CD14-positive monocyte (primary cell): ENCODE data around the gene KANK2. TPM values are rescaled to one million over a fixed set of nuclear protein-coding genes. Genes with fewer than 3 reads are reported as not detected.

Experiments used
- DNase-seq, 3 donors: peaks; one replicate each; pipeline ENCODE4 v3.0.0-alpha.2; 2011 to 2022
- H2AFZ ChIP-seq: 2 replicates; pipeline ENCODE4 v1.6.0; 2012; ENCODE audit warnings: mild to moderate bottlenecking, low read depth, low read length, inconsistent platforms; ENCODE audit not compliant: insufficient read depth, poor library complexity, severe bottlenecking
- H3K27ac ChIP-seq, 2 donors: 1 replicate in 1 of 2; 2 replicates in 1 of 2; pipeline ENCODE4 v1.5.1; 2012 to 2013; ENCODE audit warnings: low read length in 2 of 2, control low read depth in 1 of 2, inconsistent platforms in 1 of 2, low read depth in 1 of 2, mild to moderate bottlenecking in 1 of 2
- H3K27me3 ChIP-seq, 2 donors: one replicate each; pipeline versions ENCODE4 v1.6.0 to v1.6.1; 2011 to 2013; ENCODE audit warnings: low read length in 2 of 2; ENCODE audit not compliant: control insufficient read depth in 2 of 2, insufficient read depth in 2 of 2
- H3K36me3 ChIP-seq, 2 donors: replicated peaks in 1 of 2; 1 replicate in 1 of 2; 2 replicates in 1 of 2; pipeline versions ENCODE4 v1.5.1 to v1.6.1; 2012 to 2013; ENCODE audit warnings: low read length in 2 of 2, control low read depth in 1 of 2, inconsistent platforms in 1 of 2, mild to moderate bottlenecking in 1 of 2; ENCODE audit not compliant: insufficient read depth in 2 of 2, control insufficient read depth in 1 of 2
- H3K4me1 ChIP-seq, 2 donors: 1 replicate in 1 of 2; 2 replicates in 1 of 2; pipeline versions ENCODE4 v1.5.1 to v1.6.1; 2012 to 2013; ENCODE audit warnings: low read length in 2 of 2, control low read depth in 1 of 2, inconsistent platforms in 1 of 2, mild to moderate bottlenecking in 1 of 2, moderate library complexity in 1 of 2; ENCODE audit not compliant: insufficient read depth in 2 of 2, control insufficient read depth in 1 of 2
- H3K4me2 ChIP-seq: replicated peaks from 2 replicates; pipeline ENCODE3; 2012; ENCODE audit warnings: low read length, moderate library complexity, mild to moderate bottlenecking; ENCODE audit not compliant: poor library complexity, severe bottlenecking; ENCODE audit errors: extremely low read depth
- H3K4me3 ChIP-seq, 3 experiments: fragments of 200-600 bp in 1 of 3; sonication (generic) in 1 of 3; replicated peaks in 1 of 3; 1 replicate in 2 of 3; 2 replicates in 1 of 3; pipeline ENCODE4 v1.5.1; 2011 to 2013; ENCODE audit warnings: low read length in 3 of 3, mild to moderate bottlenecking in 3 of 3, control low read depth in 2 of 3, low read depth in 2 of 3, inconsistent platforms in 1 of 3, moderate library complexity in 1 of 3
- H3K79me2 ChIP-seq: 2 replicates; pipeline ENCODE4 v1.6.0; 2012; ENCODE audit warnings: mild to moderate bottlenecking, control low read depth, inconsistent platforms, low read length, moderate library complexity; ENCODE audit not compliant: insufficient read depth
- H3K9ac ChIP-seq: 2 replicates; pipeline ENCODE4 v1.6.0; 2017; ENCODE audit warnings: low read length, mild to moderate bottlenecking; ENCODE audit not compliant: insufficient read depth, poor library complexity, severe bottlenecking
- H3K9me3 ChIP-seq, 2 donors: replicated peaks in 1 of 2; 1 replicate in 1 of 2; 2 replicates in 1 of 2; pipeline versions ENCODE4 v1.5.1 to v1.6.1; 2012 to 2013; ENCODE audit warnings: low read length in 2 of 2, control low read depth in 1 of 2; ENCODE audit not compliant: control insufficient read depth in 1 of 2, insufficient read depth in 1 of 2
- H4K20me1 ChIP-seq: 2 replicates; pipeline ENCODE4 v1.6.0; 2012; ENCODE audit warnings: mild to moderate bottlenecking, low read length, control low read depth, moderate library complexity; ENCODE audit not compliant: insufficient read depth
- H3K27ac Mint-ChIP-seq, 7 donors: one replicate each; pipeline ENCODE4 v1.8.0; 2020; ENCODE audit warnings: mild to moderate bottlenecking in 7 of 7, mixed read lengths in 7 of 7, moderate library complexity in 6 of 7, inconsistent platforms in 2 of 7
- H3K27me3 Mint-ChIP-seq, 3 donors: one replicate each; pipeline ENCODE4 v1.8.0; 2021 to 2022; ENCODE audit warnings: low read depth in 3 of 3, mild to moderate bottlenecking in 3 of 3, mixed read lengths in 3 of 3, moderate library complexity in 3 of 3, inconsistent platforms in 1 of 3
- H3K36me3 Mint-ChIP-seq, 2 donors: one replicate each; pipeline ENCODE4 v1.8.0; 2020; ENCODE audit warnings: mixed read lengths in 2 of 2, inconsistent platforms in 1 of 2, mild to moderate bottlenecking in 1 of 2
- H3K4me1 Mint-ChIP-seq: one replicate; pipeline ENCODE4 v1.8.0; 2020; ENCODE audit warnings: mild to moderate bottlenecking, mixed read lengths
- H3K4me3 Mint-ChIP-seq, 2 donors: one replicate each; pipeline ENCODE4 v1.8.0; 2020; ENCODE audit warnings: mild to moderate bottlenecking in 2 of 2, mixed read lengths in 2 of 2, moderate library complexity in 1 of 2
- H3K9me3 Mint-ChIP-seq, 7 donors: one replicate each; pipeline ENCODE4 v1.8.0; 2020 to 2022; ENCODE audit warnings: mixed read lengths in 7 of 7, mild to moderate bottlenecking in 6 of 7, moderate library complexity in 6 of 7, inconsistent platforms in 2 of 7
- CTCF ChIP-seq: fragments of 200-600 bp; IDR thresholded peaks from one replicate; pipeline ENCODE4 v1.8.0; 2022; ENCODE audit warnings: antibody characterized with exemption, mild to moderate bottlenecking
- WGBS: methylation state at CpG from one replicate; pipeline ENCODE4 v1.1.5; 2013; ENCODE audit warnings: missing lambda C conversion rate; ENCODE audit not compliant: insufficient coverage; 5-methylcytosine and 5-hydroxymethylcytosine counted together
- intact Hi-C, 2 donors: fragments of 100-400 bp; cut with micrococcal nuclease; formaldehyde crosslinking; loops; one replicate each; pipeline versions ENCODE4 v1.15.0 to v1.15.1; 2023
- polyA plus RNA-seq, 3 donors: library from polyadenylated mRNA; depleted of rRNA in 1 of 3; unstranded in 2 of 3; stranded (reverse) in 1 of 3; fragments of 300-500 nt in 2 of 3; fragments of >200 nt in 1 of 3; fragmentation: Illumina TruSeq in 2 of 3; gene quantifications; 1 replicate in 2 of 3; 2 replicates in 1 of 3; pipeline ENCODE4 v1.2.3, GENCODE V29; 2012 to 2021

Gene KANK2
- polyA plus RNA-seq, 3 donors, result 0.40 to 1.3 (median 0.64) TPM

- peak overlapping the region; percentile 52 for H3K4me2 ChIP-seq
- H4K20me1 ChIP-seq, result no peaks in the 10 kb centered on the region
- no peak overlapping the region for H3K27ac ChIP-seq
- Mint-ChIP-seq H3K27me3 (peaks cover 0 to 17% (median 6%) of the 10 kb centered on the region in 3 donors), H3K9me3 (peaks cover 0 to 11% (median 4%) of the 10 kb centered on the region in 7 donors), H3K4me3 (peak overlapping the region; percentile 9 to 55), H3K36me3 (peaks cover 0 to 3% of the 10 kb centered on the region in 2 donors), H3K27ac (no peak overlapping the region), H3K4me1 (peaks cover 29% of the 10 kb centered on the region)
- 55% methylated on average over 1 of the region's 20 CpGs for WGBS
- peaks cover 22 to 36% of the 10 kb centered on the region in 2 donors for H3K4me1 ChIP-seq
- H3K4me3 ChIP-seq, result no peak overlapping the region
- peak overlapping the region; percentile 15 for H3K9ac ChIP-seq
- H3K27me3 ChIP-seq, result peaks cover 0 to 5% of the 10 kb centered on the region in 2 donors
- H3K9me3 ChIP-seq, result peaks cover 0 to 6% of the 10 kb centered on the region in 2 donors
- H3K36me3 ChIP-seq, result no peaks in the 10 kb centered on the region
- H2AFZ ChIP-seq, result peak overlapping the region; percentile 56
- H3K79me2 ChIP-seq, result no peaks in the 10 kb centered on the region
- no peak for DNase-seq
- intact Hi-C loops, result loop anchor here in 1 of 2 donors (5.0 kb wide), 1 partner anchor 38 kb away; the partner anchor contains the start of gene SPC24
- TF ChIP-seq CTCF, result no peak
These were observed 2.4 kb downstream of the KANK2 start for GRCh38 chr19:11194656-11195558.

- Mint-ChIP-seq H3K4me3 (no peak overlapping the region), H3K4me1 (peaks cover 32% of the 10 kb centered on the region), H3K27me3 (peaks cover 0 to 17% (median 6%) of the 10 kb centered on the region in 3 donors), H3K36me3 (peaks cover 0 to 3% of the 10 kb centered on the region in 2 donors), H3K9me3 (peaks cover 0 to 11% (median 4%) of the 10 kb centered on the region in 7 donors), H3K27ac (no peak overlapping the region)
- H3K4me2 ChIP-seq, result no peak overlapping the region
- peaks cover 0 to 6% of the 10 kb centered on the region in 2 donors for H3K9me3 ChIP-seq
- peaks cover 22 to 36% of the 10 kb centered on the region in 2 donors for H3K4me1 ChIP-seq
- no peak for DNase-seq
- no peak overlapping the region for H3K27ac ChIP-seq
- TF ChIP-seq CTCF, result no peak
- H4K20me1 ChIP-seq, result no peaks in the 10 kb centered on the region
- no peak overlapping the region for H3K4me3 ChIP-seq
- 89% methylated on average over 5 of the region's 8 CpGs for WGBS
- H3K36me3 ChIP-seq, result no peaks in the 10 kb centered on the region
- intact Hi-C loops, result no loop called here
- no peaks in the 10 kb centered on the region for H3K79me2 ChIP-seq
- H3K27me3 ChIP-seq, result peaks cover 0 to 5% of the 10 kb centered on the region in 2 donors
- H3K9ac ChIP-seq, result no peak overlapping the region
- H2AFZ ChIP-seq, result no peak overlapping the region
These were observed 3.2 kb downstream of the KANK2 start for GRCh38 chr19:11194173-11194572.
